NCI-H345 treated with DMSO at 0.1 percent for 48 hours (cell line): ENCODE results near the gene MAGI3.
"Not testable (repeated sequence)": the region's sequence is repeated elsewhere in the genome, so short reads cannot be mapped to it uniquely, and the experiment has no call there.

Source experiments
- DNase-seq: peaks from one replicate; lab custom pipeline; 2025; ENCODE audit not compliant: unreplicated experiment; lab: John Stamatoyannopoulos, UW

The MAGI3 gene

GRCh38 chr1:113557187-113557586, 166.9 kb downstream of the MAGI3 start:
- no peak for DNase-seq

- DNase-seq = no peak
Observed at GRCh38 chr1:113565621-113566020, 175.3 kb downstream of the MAGI3 start.

GRCh38 chr1:113567427-113567826, 177.1 kb downstream of the MAGI3 start:
- no peak for DNase-seq

- DNase-seq = not testable (repeated sequence)
Observed at GRCh38 chr1:113575744-113576260, 185.5 kb downstream of the MAGI3 start.

- DNase-seq = no peak
Observed at GRCh38 chr1:113576271-113576670, 186.0 kb downstream of the MAGI3 start.

- no peak for DNase-seq
Observed at GRCh38 chr1:113579256-113580018, 189.1 kb downstream of the MAGI3 start.

GRCh38 chr1:113581323-113581722, 191.0 kb downstream of the MAGI3 start:
- no peak for DNase-seq

- no peak for DNase-seq
Observed at GRCh38 chr1:113582084-113582483, 191.8 kb downstream of the MAGI3 start.

GRCh38 chr1:113587475-113587874, 197.2 kb downstream of the MAGI3 start:
- no peak for DNase-seq

GRCh38 chr1:113592230-113592629, 201.9 kb downstream of the MAGI3 start:
- DNase-seq = no peak

GRCh38 chr1:113593550-113594297, 203.4 kb downstream of the MAGI3 start:
- DNase-seq = peak; percentile 1

GRCh38 chr1:113604466-113604865, 214.2 kb downstream of the MAGI3 start:
- DNase-seq = not testable (repeated sequence)

GRCh38 chr1:113605146-113605545, 214.8 kb downstream of the MAGI3 start:
- DNase-seq = no peak

GRCh38 chr1:113608399-113608798, 218.1 kb downstream of the MAGI3 start:
- DNase-seq = no peak

- no peak for DNase-seq
Observed at GRCh38 chr1:113610372-113610771, 220.1 kb downstream of the MAGI3 start.

GRCh38 chr1:113615425-113615824, 225.1 kb downstream of the MAGI3 start:
- DNase-seq = no peak

GRCh38 chr1:113616156-113616555, 225.8 kb downstream of the MAGI3 start:
- no peak for DNase-seq

- no peak for DNase-seq
Observed at GRCh38 chr1:113617438-113618141, 227.3 kb downstream of the MAGI3 start.

GRCh38 chr1:113628997-113629396, 238.7 kb downstream of the MAGI3 start:
- DNase-seq = no peak

- no peak for DNase-seq
Observed at GRCh38 chr1:113630340-113631327, 240.3 kb downstream of the MAGI3 start.
